Left forelimb (tissue), 1 donor: ENCODE results near the gene HS6ST3.

ENCODE experiments used
- DNase-seq: peaks from one replicate; pipeline ENCODE4 v3.0.0-alpha.2; 2018; ENCODE audit warnings: low spot score

Gene HS6ST3

GRCh38 chr13:96651598-96651997 is 561.7 kb downstream of the HS6ST3 start:
- DNase-seq, result no peak

- no peak for DNase-seq
These were observed 562.6 kb downstream of the HS6ST3 start for GRCh38 chr13:96652506-96652905.

- no peak for DNase-seq
These were observed 571.7 kb downstream of the HS6ST3 start for GRCh38 chr13:96661612-96662011.

GRCh38 chr13:96662036-96662435 is 572.1 kb downstream of the HS6ST3 start:
- DNase-seq, result no peak

GRCh38 chr13:96667294-96668018 is 577.5 kb downstream of the HS6ST3 start:
- DNase-seq, result no peak

- DNase-seq, result no peak
These were observed 581.2 kb downstream of the HS6ST3 start for GRCh38 chr13:96671073-96671472.

GRCh38 chr13:96672016-96672415 is 582.1 kb downstream of the HS6ST3 start:
- DNase-seq, result no peak

GRCh38 chr13:96673825-96674224 is 583.9 kb downstream of the HS6ST3 start:
- no peak for DNase-seq

GRCh38 chr13:96677029-96677428 is 587.1 kb downstream of the HS6ST3 start:
- DNase-seq, result no peak

GRCh38 chr13:96678801-96679200 is 588.9 kb downstream of the HS6ST3 start:
- no peak for DNase-seq

- no peak for DNase-seq
These were observed 591.0 kb downstream of the HS6ST3 start for GRCh38 chr13:96680898-96681297.

- DNase-seq, result no peak
These were observed 591.9 kb downstream of the HS6ST3 start for GRCh38 chr13:96681766-96682165.

GRCh38 chr13:96684469-96684868 is 594.6 kb downstream of the HS6ST3 start:
- DNase-seq, result no peak

- DNase-seq, result no peak
These were observed 595.0 kb downstream of the HS6ST3 start for GRCh38 chr13:96684907-96685306.

- DNase-seq, result no peak
These were observed 596.4 kb downstream of the HS6ST3 start for GRCh38 chr13:96686286-96686685.

GRCh38 chr13:96687191-96687590 is 597.3 kb downstream of the HS6ST3 start:
- DNase-seq, result no peak

- no peak for DNase-seq
These were observed 601.1 kb downstream of the HS6ST3 start for GRCh38 chr13:96690998-96691397.

- DNase-seq, result no peak
These were observed 606.5 kb downstream of the HS6ST3 start for GRCh38 chr13:96696389-96696900.

GRCh38 chr13:96700657-96701056 is 610.8 kb downstream of the HS6ST3 start:
- DNase-seq, result no peak

- no peak for DNase-seq
These were observed 617.2 kb downstream of the HS6ST3 start for GRCh38 chr13:96707146-96707545.

- DNase-seq, result no peak
These were observed 620.4 kb downstream of the HS6ST3 start for GRCh38 chr13:96710166-96710862.

- DNase-seq, result no peak
These were observed 630.5 kb downstream of the HS6ST3 start for GRCh38 chr13:96720446-96720845.

- DNase-seq, result no peak
These were observed 636.7 kb downstream of the HS6ST3 start for GRCh38 chr13:96726651-96727050.
